HG03196 (cell line): ENCODE measurements around the gene PLIN3.
"Not testable (repeated sequence)": the region's sequence is repeated elsewhere in the genome, so short reads cannot be mapped to it uniquely, and the experiment has no call there.

Source experiments
- ATAC-seq: cut with Tn5 transposase; IDR thresholded peaks from one replicate; pipeline ENCODE4 v1.9.1; 2021; ENCODE audit not compliant: unreplicated experiment

PLIN3 gene

DNA sequence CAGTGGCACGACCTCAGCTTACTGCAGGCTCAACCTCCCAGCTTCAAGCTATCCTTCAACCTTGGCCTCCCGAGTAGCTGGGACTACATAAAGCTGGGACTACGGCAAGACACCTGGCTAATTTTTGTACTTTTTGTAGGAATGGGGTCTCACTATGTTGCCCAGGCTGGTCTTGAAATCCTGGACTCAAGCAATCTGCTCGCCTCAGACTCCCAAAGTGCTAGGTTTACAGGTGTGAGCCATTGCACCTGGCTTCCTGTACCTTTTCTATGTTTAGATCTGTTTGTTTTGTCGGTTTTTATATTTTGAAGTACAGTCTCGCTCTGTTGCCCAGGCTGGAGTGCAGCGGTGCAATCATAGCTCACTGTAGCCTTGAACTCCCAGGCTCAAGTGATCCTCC is 18.4 kb downstream of the PLIN3 start:
- no peak for ATAC-seq

DNA sequence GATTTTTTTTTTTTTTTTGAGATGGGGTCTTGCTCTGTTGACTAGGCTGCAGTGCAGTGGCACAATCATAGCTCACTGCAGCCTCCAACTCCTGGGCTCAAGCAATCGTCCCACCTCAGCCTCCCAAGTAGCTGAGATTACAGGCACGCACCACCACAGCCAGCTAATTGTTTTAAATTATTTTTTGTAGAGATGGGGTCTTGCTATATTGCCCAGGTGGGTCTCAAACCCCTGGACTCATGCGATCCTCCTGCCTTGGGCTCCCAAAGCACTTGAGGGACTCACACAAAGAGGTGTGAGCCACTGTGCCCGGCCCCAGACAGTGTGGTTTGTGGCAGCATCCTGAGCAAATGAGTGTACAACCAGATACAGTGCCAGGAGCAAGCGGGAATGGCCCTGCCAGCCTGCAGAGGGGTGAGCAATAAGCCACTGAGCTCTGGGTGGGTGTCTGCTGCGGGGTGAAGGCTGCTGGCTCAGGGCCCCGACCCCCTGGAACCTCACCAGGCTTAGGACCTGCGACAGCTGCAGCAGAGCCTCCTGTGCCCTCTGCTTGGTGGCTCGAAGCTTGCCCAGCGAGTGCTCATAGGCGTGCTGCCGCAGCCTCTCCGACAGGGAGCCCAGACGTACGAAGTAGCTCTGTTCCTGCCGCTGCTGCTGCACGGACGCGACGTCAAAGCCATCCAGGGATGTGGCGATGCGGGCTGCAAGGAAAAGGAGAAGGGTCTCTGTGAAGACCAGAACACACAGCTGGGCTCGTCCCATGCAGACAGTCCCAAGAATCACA is 20.1 kb downstream of the PLIN3 start:
- no peak for ATAC-seq

GRCh38 chr19:4845975-4846374 is 21.5 kb downstream of the PLIN3 start:
- ATAC-seq = not testable (repeated sequence)

GRCh38 chr19:4844348-4845179 is 22.9 kb downstream of the PLIN3 start:
- no peak for ATAC-seq

DNA sequence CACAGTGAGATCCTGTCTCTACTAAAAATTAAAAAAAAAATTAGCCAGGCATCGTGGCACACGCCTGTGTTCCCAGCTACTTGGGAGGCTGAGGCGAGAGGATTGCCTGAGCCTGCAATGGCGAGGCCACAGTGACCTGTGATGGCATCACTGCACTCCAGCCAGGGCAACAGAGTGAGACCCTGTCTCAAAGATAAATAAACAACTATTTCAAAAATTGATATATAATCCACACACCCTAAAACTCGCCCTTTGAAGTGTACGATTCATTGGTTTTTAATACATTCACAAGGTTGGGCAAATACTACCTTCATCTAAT is 23.9 kb downstream of the PLIN3 start:
- no peak for ATAC-seq

GRCh38 chr19:4839192-4839591 is 28.3 kb downstream of the PLIN3 start:
- ATAC-seq = no peak

DNA sequence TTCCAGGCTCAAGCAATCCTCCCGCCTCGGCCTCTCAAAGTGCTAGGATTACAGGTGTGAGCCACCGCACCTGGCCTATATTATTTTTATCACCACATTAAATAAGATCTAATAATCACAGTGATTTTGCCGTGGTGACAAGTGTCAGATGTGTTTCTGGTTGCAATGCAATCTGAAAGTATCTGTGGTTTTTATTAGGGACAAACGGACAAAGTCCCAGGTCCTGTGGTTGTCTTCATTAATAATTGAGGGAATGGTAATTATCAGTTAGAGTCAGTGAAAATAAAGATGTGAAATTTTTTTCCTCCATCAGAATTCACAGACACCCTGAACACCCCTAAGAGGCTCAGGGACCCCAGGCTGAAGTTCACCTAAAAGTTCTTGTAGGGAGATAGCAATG is 34.7 kb downstream of the PLIN3 start:
- ATAC-seq = no peak

GRCh38 chr19:4831979-4832340 is 35.5 kb downstream of the PLIN3 start:
- ATAC-seq = not testable (repeated sequence)

DNA sequence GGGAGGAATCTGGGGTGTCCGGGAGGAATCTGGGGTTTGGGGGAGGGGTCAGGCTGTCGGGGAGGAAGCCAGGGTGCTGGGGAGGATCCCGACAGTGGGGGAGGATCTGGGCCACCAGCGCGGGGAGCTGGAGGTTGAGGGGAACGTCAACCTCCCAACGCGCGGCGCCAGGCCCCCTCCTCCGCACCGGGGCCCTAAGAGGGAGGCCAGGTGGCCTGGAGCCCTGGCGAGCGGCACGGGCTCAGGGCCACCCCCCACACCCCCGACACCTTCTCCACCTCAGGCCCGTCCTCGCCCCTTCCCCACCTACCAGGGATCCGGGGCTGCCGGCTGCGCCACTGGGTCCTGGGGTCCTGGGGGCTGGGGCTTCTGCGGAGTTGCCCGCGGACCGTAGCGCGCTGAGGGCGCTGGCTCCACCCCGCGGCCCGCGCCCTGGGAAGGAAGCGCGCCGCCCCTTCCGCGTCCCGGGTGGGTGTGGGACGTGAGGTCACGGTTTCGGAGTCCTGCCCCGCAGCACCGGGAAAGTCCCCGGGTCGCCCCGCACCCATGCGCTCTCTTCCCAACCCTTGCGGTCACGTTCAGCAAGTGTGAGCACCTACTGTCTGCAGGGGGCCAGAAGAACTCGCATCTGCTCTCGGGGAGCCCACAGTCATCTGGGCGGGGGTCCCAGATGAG is 36.0 kb downstream of the PLIN3 start, which contains the start of gene TICAM1:
TICAM1 (minus strand) TSS at position 409 of the 675 bp plus-strand sequence. CDS start 13,335 bp downstream, outside the sequence.
- peak; percentile 60 for ATAC-seq

DNA sequence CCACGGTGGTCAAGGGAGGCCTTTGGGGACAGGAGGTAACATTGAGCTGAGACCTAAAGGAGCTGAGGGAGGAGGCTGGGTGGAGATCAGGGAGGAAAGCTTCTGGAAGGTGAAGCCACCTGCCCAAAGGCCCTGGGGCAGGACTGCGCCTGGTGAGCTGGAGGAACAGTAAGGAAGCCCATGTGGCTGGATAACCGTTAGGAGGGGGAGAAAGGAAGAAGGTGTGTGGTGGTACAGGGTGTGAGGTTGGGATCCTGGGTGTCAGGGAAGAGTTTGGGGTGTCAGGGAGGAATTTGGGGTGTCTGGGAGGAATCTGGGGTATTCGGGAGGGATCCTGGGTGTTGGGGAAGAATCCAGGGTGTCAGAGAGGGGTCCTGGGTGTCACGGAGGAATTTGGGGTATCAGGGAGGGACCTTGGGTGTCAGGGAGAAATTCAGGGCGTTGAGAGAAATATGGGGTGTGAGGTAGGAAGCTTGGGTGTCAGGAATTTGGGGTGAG is 36.6 kb downstream of the PLIN3 start:
- no peak for ATAC-seq

DNA sequence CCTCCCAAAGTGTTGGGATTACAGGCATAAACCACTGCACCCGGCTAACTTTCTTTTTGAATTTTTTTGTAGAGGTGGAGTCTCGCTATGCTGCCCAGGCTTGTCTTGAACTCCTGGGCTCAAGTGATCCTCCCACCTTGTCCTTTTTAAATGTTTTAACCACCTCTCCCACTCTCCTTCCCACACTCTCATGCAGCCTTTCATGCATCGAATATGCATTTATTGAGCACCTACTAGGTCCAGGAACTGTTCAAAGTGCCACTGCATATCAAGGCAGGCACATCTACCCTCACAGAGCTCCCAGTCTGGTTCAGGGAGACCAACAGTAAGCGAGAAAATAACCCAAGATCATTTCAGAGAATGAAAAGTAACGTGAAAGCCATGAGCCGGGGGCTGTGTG is 37.1 kb downstream of the PLIN3 start:
- ATAC-seq = no peak

- no peak for ATAC-seq
Observed at GRCh38 chr19:4829001-4829712, 38.3 kb downstream of the PLIN3 start.

- ATAC-seq = no peak
Observed at GRCh38 chr19:4823577-4823976, 43.9 kb downstream of the PLIN3 start.

- not testable (repeated sequence) for ATAC-seq
Observed at GRCh38 chr19:4822354-4822753, 45.1 kb downstream of the PLIN3 start.

DNA sequence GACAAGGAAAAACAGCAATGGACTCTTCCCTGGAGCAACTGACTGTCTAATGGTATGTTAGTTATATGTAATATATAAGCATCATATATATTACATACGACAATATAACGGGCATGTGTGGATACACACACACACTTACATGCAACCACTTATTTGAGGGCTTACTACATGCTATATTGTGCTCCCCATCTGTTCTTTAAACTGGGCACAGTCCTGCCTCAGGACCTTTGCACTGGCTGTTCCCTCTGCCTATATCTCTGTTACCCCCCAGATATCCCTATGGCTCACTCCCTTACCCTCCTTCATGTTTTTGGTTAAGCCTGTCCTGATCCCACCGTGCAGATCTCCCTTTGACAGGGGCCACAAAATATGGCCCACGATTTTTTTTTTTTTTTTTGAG is 46.2 kb downstream of the PLIN3 start:
- ATAC-seq = no peak

- no peak for ATAC-seq
Observed at GRCh38 chr19:4817467-4818277, 49.8 kb downstream of the PLIN3 start.

DNA sequence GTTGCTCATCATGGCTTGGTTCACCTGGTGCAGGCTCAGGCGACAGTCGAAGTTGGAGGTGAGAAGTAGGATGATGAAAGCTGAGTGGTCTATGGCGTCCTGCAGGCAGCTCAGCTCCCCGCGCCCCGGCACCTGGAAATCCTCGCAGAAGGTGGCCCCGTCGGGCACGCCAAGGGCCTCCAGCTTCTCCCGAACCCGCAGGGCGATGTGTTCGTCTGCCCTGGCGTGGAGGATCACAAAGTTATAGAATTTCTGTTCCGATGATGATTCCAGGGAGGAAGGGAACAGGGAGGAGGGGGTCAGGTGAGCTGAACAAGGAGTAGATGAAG is 50.6 kb downstream of the PLIN3 start:
- no peak for ATAC-seq

DNA sequence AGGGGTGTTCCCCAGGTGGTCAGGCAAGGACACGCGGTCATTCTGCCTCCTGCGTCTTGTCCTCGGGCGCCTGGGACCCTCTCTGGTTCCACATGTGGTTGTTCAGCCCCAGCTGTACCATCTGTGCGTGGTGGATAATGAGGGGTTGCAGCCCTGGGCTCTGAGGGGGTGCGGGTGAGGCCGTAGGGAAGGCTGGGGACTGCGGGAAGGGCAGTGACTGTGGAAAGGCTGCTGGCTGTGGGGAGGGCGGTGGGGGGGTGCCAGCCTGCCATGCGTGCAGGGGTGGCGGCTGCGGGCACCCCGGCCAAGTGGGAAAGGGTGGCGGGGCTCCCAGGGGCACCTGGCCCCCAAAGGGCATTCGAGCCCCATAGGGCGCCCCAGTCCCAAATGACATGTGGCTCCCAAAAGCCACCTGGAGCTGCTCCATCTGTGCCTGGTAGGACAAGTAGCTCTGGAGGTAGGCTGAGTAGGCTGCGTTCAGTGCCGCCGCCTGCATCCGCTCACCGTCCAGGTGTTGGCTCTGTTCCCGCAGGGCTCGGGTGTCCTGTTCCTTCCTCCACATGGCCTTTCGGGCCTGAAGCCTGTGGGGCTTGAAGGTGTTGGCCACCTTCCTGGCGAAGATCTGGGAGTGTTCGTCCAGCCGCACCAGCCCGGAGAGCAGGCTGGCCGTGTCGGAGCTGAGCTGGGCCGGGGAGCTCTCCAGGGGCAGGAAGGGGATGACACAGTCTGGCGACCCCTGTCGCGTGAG is 51.1 kb downstream of the PLIN3 start:
- no peak for ATAC-seq

DNA sequence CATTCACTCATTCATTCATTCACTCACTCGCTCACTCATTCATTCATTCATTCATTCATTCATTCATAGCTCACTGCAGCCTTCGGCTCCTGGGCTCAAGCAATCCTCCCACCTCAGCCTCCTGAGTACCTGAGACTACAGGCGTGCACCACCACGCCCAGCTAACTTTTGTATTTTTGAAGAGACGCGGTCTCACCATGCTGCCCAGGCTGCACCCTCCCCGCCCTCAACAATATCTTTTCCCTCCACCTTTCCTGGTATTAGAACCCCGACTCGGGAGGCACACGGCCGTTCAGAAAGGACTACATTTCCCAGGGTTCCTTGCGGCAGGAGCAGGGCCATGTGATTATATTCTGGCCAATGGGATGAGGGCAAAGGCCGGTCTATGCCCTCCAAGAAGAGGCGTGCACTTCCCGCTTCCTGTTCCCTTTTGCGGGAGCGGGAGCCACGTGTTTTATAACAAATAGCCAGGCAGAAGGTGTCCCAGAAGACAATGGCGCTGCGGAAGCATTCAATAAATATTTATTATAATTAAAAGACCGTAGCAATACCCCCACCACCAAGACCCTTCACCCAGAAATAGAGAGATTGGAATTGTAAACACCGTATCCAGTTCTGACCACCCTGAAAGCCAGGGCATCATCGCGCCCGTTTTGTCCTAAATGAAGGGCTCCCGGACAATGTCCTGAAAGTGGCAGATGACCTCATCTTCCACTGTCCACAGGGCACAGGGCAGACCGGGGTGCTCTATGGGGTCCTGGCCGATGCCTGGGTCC is 51.9 kb downstream of the PLIN3 start:
- ATAC-seq = no peak
